Gastrocnemius medialis (tissue), 4 donors: ENCODE results near the gene SPATA16. TPM values are rescaled to one million over a fixed set of nuclear protein-coding genes. Genes with fewer than 3 reads are reported as not detected.

Experiments
- ATAC-seq, 2 donors: fragments of 150-250 bp; one replicate each; pipeline ENCODE4 v1.9.1; 2016
- DNase-seq, 2 donors: peaks; one replicate each; pipeline ENCODE4 v3.0.0-alpha.2; 2019
- H3K27ac ChIP-seq, 4 donors: fragments of 200-600 bp; sonication (generic); 1 replicate in 1 of 4; 2 replicates in 3 of 4; pipeline ENCODE4 v1.5.1; 2016 to 2018; ENCODE audit warnings: mild to moderate bottlenecking in 2 of 4, moderate library complexity in 1 of 4
- H3K27me3 ChIP-seq, 3 donors: fragments of 200-600 bp; sonication (generic) in 2 of 3; 1 replicate in 1 of 3; 2 replicates in 2 of 3; pipeline versions ENCODE4 v1.5.1 to v1.6.0; 2016 to 2019; ENCODE audit warnings: mild to moderate bottlenecking in 1 of 3, moderate library complexity in 1 of 3
- H3K36me3 ChIP-seq, 2 donors: fragments of 200-600 bp; sonication (generic) in 1 of 2; one replicate each; pipeline ENCODE4 v1.5.1; 2017 to 2018
- H3K4me1 ChIP-seq, 2 donors: fragments of 200-600 bp; sonication (generic) in 1 of 2; one replicate each; pipeline ENCODE4 v1.5.1; 2016 to 2017; ENCODE audit warnings: mild to moderate bottlenecking in 2 of 2
- H3K4me3 ChIP-seq, 4 donors: fragments of 200-600 bp; sonication (generic) in 3 of 4; 1 replicate in 1 of 4; 2 replicates in 3 of 4; pipeline ENCODE4 v1.5.1; 2016 to 2019; ENCODE audit warnings: mild to moderate bottlenecking in 2 of 4
- H3K9me3 ChIP-seq, 3 donors: fragments of 200-600 bp; sonication (generic) in 2 of 3; 1 replicate in 1 of 3; 2 replicates in 2 of 3; pipeline ENCODE4 v1.5.1; 2016 to 2019
- CTCF ChIP-seq, 5 experiments: fragments of 450-650 bp in 3 of 5; fragments of 200-600 bp in 2 of 5; sonication (generic) in 2 of 5; IDR thresholded peaks in 4 of 5; conservative IDR thresholded peaks in 1 of 5; 1 replicate in 4 of 5; 2 replicates in 1 of 5; pipeline ENCODE4 v1.5.1; 2016 to 2019; ENCODE audit warnings: antibody characterized with exemption in 5 of 5, mild to moderate bottlenecking in 3 of 5, moderate library complexity in 3 of 5
- POLR2A ChIP-seq, 2 donors: fragments of 450-650 bp; IDR thresholded peaks; one replicate each; pipeline ENCODE4 v1.6.1; 2017; ENCODE audit warnings: antibody characterized with exemption in 2 of 2, mild to moderate bottlenecking in 2 of 2, moderate library complexity in 2 of 2
- in situ Hi-C, 4 donors: fragments of 200-750 bp; cut with MboI; loops; one replicate each; pipeline versions ENCODE4 v1.15.0 to v1.8.0; 2017; ENCODE audit warnings: low sequenced_read_pairs in 4 of 4
- intact Hi-C: fragments of 100-400 bp; cut with DNase I; formaldehyde crosslinking; loops from one replicate; pipeline ENCODE4 v1.15.1; 2023; ENCODE audit warnings: low total_unique reads
- total RNA-seq, 4 donors: library from RNA; depleted of rRNA; stranded (reverse); fragments of >200 nt; gene quantifications; one replicate each; pipeline versions ENCODE4 v1.1.0 to v1.2.3, GENCODE V29; 2016

Gene SPATA16
- total RNA-seq, 4 donors from 2014 or later, result not detected

GRCh38 chr3:173096140-173096539 is 44.9 kb downstream of the SPATA16 start:
- Histone ChIP-seq H3K9me3 (no peaks in the 10 kb centered on the region), H3K4me1 (no peaks in the 10 kb centered on the region), H3K4me3 (no peak overlapping the region), H3K27ac (no peak overlapping the region), H3K27me3 (no peaks in the 10 kb centered on the region), H3K36me3 (no peaks in the 10 kb centered on the region)
- in situ Hi-C loops, result no loop called here
- ATAC-seq (no peak), DNase-seq (no peak)
- intact Hi-C loops, result no loop called here
- TF ChIP-seq CTCF (IDR thresholded peaks at IDR 0.05 in 4 of 5, conservative IDR thresholded peaks at IDR 0.05 in 1 of 5) (no peak), POLR2A (IDR thresholded peaks at IDR 0.05) (no peak)

GRCh38 chr3:173092038-173092437 is 49.0 kb downstream of the SPATA16 start:
- no peak for ATAC-seq
- DNase-seq, result no peak
- intact Hi-C loops, result no loop called here
- no peaks in the 10 kb centered on the region for H3K36me3 ChIP-seq
- no peak overlapping the region for H3K4me3 ChIP-seq
- TF ChIP-seq POLR2A (IDR thresholded peaks at IDR 0.05), result no peak
- no peak for TF ChIP-seq CTCF (IDR thresholded peaks at IDR 0.05 in 4 of 5, conservative IDR thresholded peaks at IDR 0.05 in 1 of 5)
- H3K27ac ChIP-seq, result no peak overlapping the region
- H3K27me3 ChIP-seq, result no peaks in the 10 kb centered on the region
- H3K9me3 ChIP-seq, result no peaks in the 10 kb centered on the region
- H3K4me1 ChIP-seq, result no peaks in the 10 kb centered on the region
- in situ Hi-C loops, result no loop called here

- DNase-seq (no peak), ATAC-seq (no peak)
- Histone ChIP-seq H3K36me3 (no peaks in the 10 kb centered on the region), H3K9me3 (no peaks in the 10 kb centered on the region), H3K4me3 (no peak overlapping the region), H3K4me1 (no peaks in the 10 kb centered on the region), H3K27ac (no peak overlapping the region), H3K27me3 (no peaks in the 10 kb centered on the region)
- in situ Hi-C loops (no loop called here), intact Hi-C loops (no loop called here)
- TF ChIP-seq POLR2A (IDR thresholded peaks at IDR 0.05) (no peak), CTCF (IDR thresholded peaks at IDR 0.05 in 4 of 5, conservative IDR thresholded peaks at IDR 0.05 in 1 of 5) (no peak)
These were observed 50.5 kb downstream of the SPATA16 start for GRCh38 chr3:173090492-173090891.

- Histone ChIP-seq H3K4me1 (no peaks in the 10 kb centered on the region), H3K27ac (no peak overlapping the region), H3K27me3 (no peaks in the 10 kb centered on the region), H3K36me3 (no peaks in the 10 kb centered on the region), H3K9me3 (peaks cover 0 to 3% (median 0%) of the 10 kb centered on the region in 3 donors), H3K4me3 (no peak overlapping the region)
- TF ChIP-seq CTCF (IDR thresholded peaks at IDR 0.05 in 4 of 5, conservative IDR thresholded peaks at IDR 0.05 in 1 of 5) (no peak), POLR2A (IDR thresholded peaks at IDR 0.05) (no peak)
- DNase-seq (no peak), ATAC-seq (no peak)
- in situ Hi-C loops (no loop called here), intact Hi-C loops (no loop called here)
These were observed 51.8 kb downstream of the SPATA16 start for GRCh38 chr3:173089283-173089682.

- Histone ChIP-seq H3K4me1 (no peaks in the 10 kb centered on the region), H3K27me3 (no peaks in the 10 kb centered on the region), H3K4me3 (no peak overlapping the region), H3K9me3 (no peaks in the 10 kb centered on the region), H3K36me3 (no peaks in the 10 kb centered on the region), H3K27ac (no peak overlapping the region)
- in situ Hi-C loops, result no loop called here
- no peak for ATAC-seq
- intact Hi-C loops, result no loop called here
- TF ChIP-seq POLR2A (IDR thresholded peaks at IDR 0.05) (no peak), CTCF (IDR thresholded peaks at IDR 0.05 in 4 of 5, conservative IDR thresholded peaks at IDR 0.05 in 1 of 5) (no peak)
- DNase-seq, result no peak
These were observed 62.5 kb downstream of the SPATA16 start for GRCh38 chr3:173078525-173078924.
